IMR-90 (cell line): ENCODE measurements around the gene PRKAG2. TPM values are rescaled to one million over a fixed set of nuclear protein-coding genes. Genes with fewer than 3 reads are reported as not detected.

Source experiments
- ATAC-seq: fragments of 200-7000 bp; cut with Tn5 transposase; 2 replicates; pipeline ENCODE4 v1.9.1; 2020; ENCODE audit warnings: low read depth, mild to moderate bottlenecking, moderate library complexity
- BruUV-seq: library from RNA; stranded (reverse); fragments of 400-500 nt; replicated peaks from 2 replicates; lab custom pipeline; 2021; lab: Mats Ljungman, UMichigan
- CTCF ChIA-PET: fragments of 300-600 bp; formaldehyde crosslinking; extraction: SDS; loops from one replicate; lab custom pipeline; 2021; ENCODE audit warnings: antibody characterized with exemption; lab: Yijun Ruan, JAX
- POLR2A ChIA-PET: fragments of 300-600 bp; sonication (Branson Sonifier 250); formaldehyde crosslinking; loops from one replicate; lab custom pipeline; 2022; ENCODE audit warnings: antibody characterized with exemption; ENCODE audit not compliant: unreplicated experiment; lab: Charles Lee
- DNase-seq: peaks from one replicate; pipeline ENCODE4 v3.0.0; 2013
- H2AFZ ChIP-seq: replicated peaks from 2 replicates; pipeline ENCODE3; 2013; ENCODE audit warnings: low read length, mild to moderate bottlenecking; ENCODE audit not compliant: poor library complexity
- H2AK5ac ChIP-seq: 2 replicates; pipeline ENCODE4 v1.6.1; 2013; ENCODE audit warnings: low read depth, low read length, inconsistent platforms
- H2AK9ac ChIP-seq: replicated peaks from 2 replicates; pipeline ENCODE3; 2013; ENCODE audit warnings: mild to moderate bottlenecking, low read depth, low read length, moderate library complexity; ENCODE audit not compliant: poor library complexity
- H2BK120ac ChIP-seq: 2 replicates; pipeline ENCODE4 v1.6.1; 2013; ENCODE audit warnings: low read depth, low read length, inconsistent platforms
- H2BK15ac ChIP-seq: 3 replicates; pipeline ENCODE4 v1.6.1; 2013; ENCODE audit warnings: low read depth, low read length, inconsistent platforms
- H2BK20ac ChIP-seq: 2 replicates; pipeline ENCODE4 v1.6.1; 2013; ENCODE audit warnings: low read depth, mild to moderate bottlenecking, inconsistent platforms, low read length, moderate library complexity
- H2BK5ac ChIP-seq: 2 replicates; pipeline ENCODE4 v1.6.1; 2013; ENCODE audit warnings: mild to moderate bottlenecking, low read depth, low read length, inconsistent platforms; ENCODE audit not compliant: poor library complexity, severe bottlenecking
- H3K14ac ChIP-seq: replicated peaks from 2 replicates; pipeline ENCODE4 v1.6.1; 2013; ENCODE audit warnings: low read depth, low read length, inconsistent platforms
- H3K18ac ChIP-seq: 2 replicates; pipeline ENCODE4 v1.6.1; 2013; ENCODE audit warnings: low read depth, low read length, control low read depth
- H3K23ac ChIP-seq: 2 replicates; pipeline ENCODE4 v1.6.1; 2013; ENCODE audit warnings: low read depth, low read length, inconsistent platforms
- H3K27ac ChIP-seq: 2 replicates; pipeline ENCODE4 v1.5.1; 2013; ENCODE audit warnings: mild to moderate bottlenecking, control low read depth, low read length; ENCODE audit not compliant: insufficient read depth
- H3K27me3 ChIP-seq: 2 replicates; pipeline ENCODE4 v1.6.1; 2013; ENCODE audit warnings: low read length; ENCODE audit not compliant: control insufficient read depth, insufficient read depth
- H3K36me3 ChIP-seq: 2 replicates; pipeline ENCODE4 v1.6.1; 2013; ENCODE audit warnings: low read length, mixed read lengths; ENCODE audit not compliant: control insufficient read depth, insufficient read depth
- H3K4ac ChIP-seq: 2 replicates; pipeline ENCODE4 v1.6.1; 2013; ENCODE audit warnings: low read depth, low read length, inconsistent platforms
- H3K4me1 ChIP-seq: 2 replicates; pipeline ENCODE4 v1.6.1; 2013; ENCODE audit warnings: low read length, mixed read lengths; ENCODE audit not compliant: control insufficient read depth, insufficient read depth
- H3K4me2 ChIP-seq: 2 replicates; pipeline ENCODE4 v1.6.1; 2013; ENCODE audit warnings: low read depth, mild to moderate bottlenecking, control low read depth, low read length, moderate library complexity
- H3K4me3 ChIP-seq: 2 replicates; pipeline ENCODE4 v1.5.1; 2013; ENCODE audit warnings: low read depth, mild to moderate bottlenecking, control low read depth, low read length, moderate library complexity; ENCODE audit not compliant: insufficient read depth
- H3K56ac ChIP-seq: 2 replicates; pipeline ENCODE4 v1.6.1; 2013; ENCODE audit warnings: low read length, inconsistent platforms; ENCODE audit not compliant: insufficient read depth; ENCODE audit errors: extremely low read depth
- H3K79me1 ChIP-seq, 2 experiments: 2 replicates each; pipeline ENCODE4 v1.6.1; 2013; ENCODE audit warnings: low read length in 2 of 2, inconsistent platforms in 1 of 2, low read depth in 1 of 2
- H3K9ac ChIP-seq: 2 replicates; pipeline ENCODE4 v1.6.1; 2013; ENCODE audit warnings: low read depth, low read length, control low read depth
- H3K9me1 ChIP-seq: 2 replicates; pipeline ENCODE4 v1.6.1; 2013; ENCODE audit warnings: low read length, inconsistent platforms; ENCODE audit not compliant: insufficient read depth
- H3K9me3 ChIP-seq: 2 replicates; pipeline ENCODE4 v1.6.1; 2013; ENCODE audit warnings: low read length; ENCODE audit not compliant: control insufficient read depth, insufficient read depth
- H4K20me1 ChIP-seq: 2 replicates; pipeline ENCODE4 v1.6.1; 2013; ENCODE audit warnings: low read length, inconsistent platforms; ENCODE audit not compliant: insufficient read depth
- H4K5ac ChIP-seq: 2 replicates; pipeline ENCODE4 v1.6.1; 2013; ENCODE audit warnings: mild to moderate bottlenecking, low read depth, low read length, control low read depth
- H4K8ac ChIP-seq, 2 experiments: 2 replicates each; pipeline ENCODE4 v1.6.1; 2013; ENCODE audit warnings: low read depth in 2 of 2, low read length in 2 of 2, control low read depth in 1 of 2, inconsistent platforms in 1 of 2
- H4K91ac ChIP-seq: 2 replicates; pipeline ENCODE4 v1.6.1; 2013; ENCODE audit warnings: low read depth, low read length, inconsistent platforms; ENCODE audit not compliant: insufficient read depth
- FOS ChIP-seq: fragments of 150-350 bp; IDR thresholded peaks from 2 replicates; pipeline ENCODE4 v1.6.1; 2016; ENCODE audit warnings: low read depth, low read length
- MXI1 ChIP-seq: IDR thresholded peaks from 2 replicates; pipeline ENCODE4 v1.6.1; 2012; ENCODE audit warnings: low read depth, mild to moderate bottlenecking, low read length, moderate library complexity, borderline replicate concordance
- POLR2A ChIP-seq: IDR thresholded peaks from 2 replicates; pipeline ENCODE4 v1.6.1; 2012; ENCODE audit warnings: mild to moderate bottlenecking, low read depth, low read length
- dilution Hi-C: fragments of 300-500 bp; cut with HindIII; formaldehyde crosslinking; loops from one replicate; pipeline ENCODE4 v1.14.3; 2018; ENCODE audit warnings: low sequenced_read_pairs; ENCODE audit not compliant: unreplicated experiment
- in situ Hi-C: fragments of 300-500 bp; cut with MboI; formaldehyde crosslinking; loops from 3 replicates; pipeline ENCODE4 v1.14.3; 2019; ENCODE audit warnings: low sequenced_read_pairs, inconsistent platforms, mixed read lengths
- intact Hi-C: fragments of 100-400 bp; cut with micrococcal nuclease; formaldehyde crosslinking; loops from 2 replicates; pipeline ENCODE4 v1.10.0; 2022
- polyA plus RNA-seq, 3 experiments: library from polyadenylated mRNA; depleted of rRNA; stranded (reverse); fragments of >200 nt; gene quantifications; 2 replicates each; pipeline ENCODE4 v1.2.3, GENCODE V29; 2012; ENCODE audit warnings: low replicate concordance in 1 of 3
- total RNA-seq: library from RNA; depleted of rRNA; stranded (reverse); fragments of >200 nt; gene quantifications from 2 replicates; pipeline ENCODE4 v1.2.3, GENCODE V29; 2012
- TF ChIP-seq, protein P1 (sequence below): conservative IDR thresholded peaks from 2 replicates; pipeline ENCODE4 v1.5.1; 2012; ENCODE audit warnings: mild to moderate bottlenecking, low read depth, low read length, improper control_type of control experiment

The PRKAG2 gene
- total and polyA plus RNA-seq, 2 of the 4 experiments (the other 2 are of a cell fraction): 15.4 to 21.6 TPM

DNA sequence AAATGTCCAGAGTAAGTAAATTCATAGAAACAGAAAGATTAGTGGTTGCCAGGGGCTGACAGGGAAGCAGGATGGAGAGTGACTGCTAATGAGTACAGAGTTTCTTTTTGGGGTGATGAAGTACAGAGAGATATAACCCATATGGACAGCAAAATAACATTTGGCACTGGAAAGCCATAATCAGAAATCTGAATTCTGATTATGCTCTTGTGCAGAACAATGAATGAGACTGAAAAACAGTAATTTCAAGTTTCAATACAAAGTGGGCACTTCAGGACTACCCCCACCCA lies 361.7 kb downstream of the PRKAG2 start:
- no peak overlapping the region for H3K27ac ChIP-seq
- H2BK15ac ChIP-seq: no peak overlapping the region
- ATAC-seq: no peak
- no peak overlapping the region for H3K4me2 ChIP-seq
- H3K9me1 ChIP-seq: peaks cover 13% of the 10 kb centered on the region
- H4K8ac ChIP-seq: no peak overlapping the region
- H4K5ac ChIP-seq: no peak overlapping the region
- dilution Hi-C loops: no loop called here
- H2BK5ac ChIP-seq: no peak overlapping the region
- no TSS peak for BruUV-seq
- H2BK20ac ChIP-seq: no peak overlapping the region
- H3K56ac ChIP-seq: no peak overlapping the region
- ChIA-PET POLR2A (no interaction called here), CTCF (no interaction called here)
- peaks cover 86% of the 10 kb centered on the region for H4K20me1 ChIP-seq
- in situ Hi-C loops: no loop called here
- no peak overlapping the region for H3K9ac ChIP-seq
- H3K27me3 ChIP-seq: no peaks in the 10 kb centered on the region
- no peak for DNase-seq
- H3K4me3 ChIP-seq: no peak overlapping the region
- no peak overlapping the region for H2AFZ ChIP-seq
- H3K14ac ChIP-seq: no peak overlapping the region
- H3K18ac ChIP-seq: no peak overlapping the region
- H3K79me1 ChIP-seq: peaks cover 0 to 56% of the 10 kb centered on the region in 2 experiments; a peak in 2 of 4 replicates
- no peak overlapping the region for H2BK120ac ChIP-seq
- no peak overlapping the region for H3K23ac ChIP-seq
- no peaks in the 10 kb centered on the region for H3K36me3 ChIP-seq
- H3K9me3 ChIP-seq: no peaks in the 10 kb centered on the region
- no peak overlapping the region for H2AK5ac ChIP-seq
- H3K4me1 ChIP-seq: peaks cover 7% of the 10 kb centered on the region
- H4K91ac ChIP-seq: no peak overlapping the region
- H2AK9ac ChIP-seq: no peak overlapping the region
- TF ChIP-seq MXI1 (no peak), FOS (no peak), POLR2A (no peak)
- TF ChIP-seq, protein P1, sequence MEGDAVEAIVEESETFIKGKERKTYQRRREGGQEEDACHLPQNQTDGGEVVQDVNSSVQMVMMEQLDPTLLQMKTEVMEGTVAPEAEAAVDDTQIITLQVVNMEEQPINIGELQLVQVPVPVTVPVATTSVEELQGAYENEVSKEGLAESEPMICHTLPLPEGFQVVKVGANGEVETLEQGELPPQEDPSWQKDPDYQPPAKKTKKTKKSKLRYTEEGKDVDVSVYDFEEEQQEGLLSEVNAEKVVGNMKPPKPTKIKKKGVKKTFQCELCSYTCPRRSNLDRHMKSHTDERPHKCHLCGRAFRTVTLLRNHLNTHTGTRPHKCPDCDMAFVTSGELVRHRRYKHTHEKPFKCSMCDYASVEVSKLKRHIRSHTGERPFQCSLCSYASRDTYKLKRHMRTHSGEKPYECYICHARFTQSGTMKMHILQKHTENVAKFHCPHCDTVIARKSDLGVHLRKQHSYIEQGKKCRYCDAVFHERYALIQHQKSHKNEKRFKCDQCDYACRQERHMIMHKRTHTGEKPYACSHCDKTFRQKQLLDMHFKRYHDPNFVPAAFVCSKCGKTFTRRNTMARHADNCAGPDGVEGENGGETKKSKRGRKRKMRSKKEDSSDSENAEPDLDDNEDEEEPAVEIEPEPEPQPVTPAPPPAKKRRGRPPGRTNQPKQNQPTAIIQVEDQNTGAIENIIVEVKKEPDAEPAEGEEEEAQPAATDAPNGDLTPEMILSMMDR: no peak
- intact Hi-C loops: no loop called here
- H3K4ac ChIP-seq: no peak overlapping the region
